Tibial nerve (tissue), 4 donors: ENCODE measurements around the gene PLEKHA7. TPM values are rescaled to one million over a fixed set of nuclear protein-coding genes. Genes with fewer than 3 reads are reported as not detected.
A peak's percentile ranks its signal among the peaks of the same experiment; 100 is the strongest.
"Not testable (repeated sequence)": the region's sequence is repeated elsewhere in the genome, so short reads cannot be mapped to it uniquely, and the experiment has no call there.

Source experiments
- DNase-seq, 2 donors: peaks; one replicate each; pipeline ENCODE4 v3.0.0-alpha.2; 2019; ENCODE audit warnings: low spot score in 2 of 2
- H3K27ac ChIP-seq, 4 donors: fragments of 200-600 bp; sonication (generic) in 3 of 4; one replicate each; pipeline ENCODE4 v1.5.1; 2017 to 2019; ENCODE audit warnings: mild to moderate bottlenecking in 1 of 4
- H3K27me3 ChIP-seq, 2 donors: fragments of 200-600 bp; sonication (generic) in 1 of 2; one replicate each; pipeline versions ENCODE4 v1.5.1 to v1.6.0; 2017 to 2019
- H3K36me3 ChIP-seq, 3 donors: fragments of 200-600 bp; sonication (generic); one replicate each; pipeline ENCODE4 v1.5.1; 2018 to 2019
- H3K4me1 ChIP-seq, 4 donors: fragments of 200-600 bp; sonication (generic) in 3 of 4; one replicate each; pipeline ENCODE4 v1.5.1; 2017 to 2019
- H3K4me3 ChIP-seq, 4 donors: fragments of 200-600 bp; sonication (generic) in 3 of 4; one replicate each; pipeline ENCODE4 v1.5.1; 2017 to 2019; ENCODE audit warnings: mild to moderate bottlenecking in 1 of 4, moderate library complexity in 1 of 4
- H3K9me3 ChIP-seq, 4 donors: fragments of 200-600 bp; sonication (generic) in 3 of 4; one replicate each; pipeline ENCODE4 v1.5.1; 2017 to 2019
- EP300 ChIP-seq, 2 donors: sonication (generic); formaldehyde crosslinking; IDR thresholded peaks; one replicate each; pipeline ENCODE4 v1.6.1; 2017; ENCODE audit warnings: antibody characterized with exemption in 2 of 2, mild to moderate bottlenecking in 1 of 2
- POLR2A ChIP-seq, 2 donors: fragments of 450-650 bp; IDR thresholded peaks; one replicate each; pipeline ENCODE4 v1.6.1; 2017; ENCODE audit warnings: antibody characterized with exemption in 2 of 2, mild to moderate bottlenecking in 2 of 2, moderate library complexity in 2 of 2
- WGBS, 2 donors: methylation state at CpG; one replicate each; pipeline ENCODE4 v1.1.5; 2018; 5-methylcytosine and 5-hydroxymethylcytosine counted together
- total RNA-seq, 4 donors: library from RNA; depleted of rRNA; stranded (reverse); fragments of >200 nt; gene quantifications; one replicate each; pipeline ENCODE4 v1.1.0, GENCODE V29; 2016
- TF ChIP-seq, protein P1 (sequence below), 5 experiments: fragments of 200-600 bp in 3 of 5; fragments of 450-650 bp in 2 of 5; sonication (generic) in 3 of 5; IDR thresholded peaks; one replicate each; pipeline ENCODE4 v1.5.1; 2016 to 2019; ENCODE audit warnings: antibody characterized with exemption in 5 of 5, mild to moderate bottlenecking in 3 of 5, moderate library complexity in 2 of 5

The PLEKHA7 gene
- total RNA-seq, 4 donors from 2014 or later, result 41.6 to 56.7 (median 50.1) TPM

DNA sequence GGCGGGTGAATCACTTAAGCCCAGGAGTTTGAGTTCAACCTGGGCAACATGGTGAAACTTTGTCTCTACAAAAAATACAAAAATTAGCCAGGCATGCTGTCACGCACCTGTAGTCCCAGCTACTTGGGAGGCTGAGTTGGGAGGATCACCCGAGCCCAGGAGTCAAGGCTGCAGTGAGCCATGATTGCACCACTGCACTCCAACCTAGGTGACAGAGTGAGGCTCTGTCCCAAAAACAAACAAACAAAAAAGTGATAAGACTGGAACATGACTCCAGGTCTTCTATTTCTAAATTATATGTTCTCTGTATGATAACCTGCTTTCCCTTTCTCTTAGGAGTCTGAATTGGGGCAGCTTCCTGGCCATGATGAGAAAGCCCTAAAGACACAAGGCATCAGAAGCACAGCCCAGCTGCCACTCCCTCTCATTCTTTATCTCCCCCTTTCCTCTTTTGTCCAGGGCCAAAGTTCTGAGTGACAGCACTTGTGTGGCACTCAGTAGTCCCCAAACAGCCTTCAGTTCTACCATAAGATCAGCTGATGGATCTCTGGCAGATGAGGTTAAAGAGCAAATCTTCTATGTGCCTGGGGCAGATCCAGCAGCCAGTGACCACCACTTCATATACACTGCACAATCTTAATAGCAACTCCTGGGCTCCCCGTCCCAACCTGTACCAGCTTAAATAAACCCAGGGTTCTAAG lies 139.8 kb downstream of the PLEKHA7 start:
- Histone ChIP-seq H3K4me1 (peaks cover 0 to 23% (median 0%) of the 10 kb centered on the region in 4 donors), H3K27ac (no peak overlapping the region)

DNA sequence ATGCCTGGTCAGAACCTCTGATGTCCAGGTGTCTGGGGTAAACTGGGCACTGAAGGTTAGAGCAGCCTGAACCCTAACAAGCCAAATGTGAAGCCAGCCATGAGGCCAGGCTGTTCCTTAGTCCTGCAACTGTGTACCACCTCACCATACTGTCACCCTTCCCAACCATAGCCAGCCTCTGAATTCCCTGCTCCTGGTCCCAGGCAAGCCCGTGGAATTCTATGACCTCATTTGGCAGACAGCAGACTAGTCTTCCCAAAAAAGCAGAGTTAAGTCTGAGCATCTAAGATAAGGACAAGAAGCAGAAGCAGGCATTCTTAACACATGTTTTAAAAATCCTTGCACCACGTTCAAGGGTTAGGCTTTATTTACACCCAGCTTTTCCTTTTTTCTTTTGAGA lies 140.9 kb downstream of the PLEKHA7 start:
- Histone ChIP-seq H3K36me3 (peaks cover 0 to 21% (median 0%) of the 10 kb centered on the region in 3 donors), H3K4me1 (peaks cover 0 to 23% (median 0%) of the 10 kb centered on the region in 4 donors), H3K9me3 (no peaks in the 10 kb centered on the region), H3K27ac (peak overlapping the region in 2 of 4 donors; percentile 15 to 23), H3K4me3 (no peak overlapping the region), H3K27me3 (no peaks in the 10 kb centered on the region)
- WGBS, 2 donors, result 31 to 39% methylated on average over 2 of the region's 2 CpGs
- no peak for DNase-seq
- no peak for TF ChIP-seq EP300 (IDR thresholded peaks at IDR 0.05)
- TF ChIP-seq POLR2A (IDR thresholded peaks at IDR 0.05), result no peak
- TF ChIP-seq, protein P1, sequence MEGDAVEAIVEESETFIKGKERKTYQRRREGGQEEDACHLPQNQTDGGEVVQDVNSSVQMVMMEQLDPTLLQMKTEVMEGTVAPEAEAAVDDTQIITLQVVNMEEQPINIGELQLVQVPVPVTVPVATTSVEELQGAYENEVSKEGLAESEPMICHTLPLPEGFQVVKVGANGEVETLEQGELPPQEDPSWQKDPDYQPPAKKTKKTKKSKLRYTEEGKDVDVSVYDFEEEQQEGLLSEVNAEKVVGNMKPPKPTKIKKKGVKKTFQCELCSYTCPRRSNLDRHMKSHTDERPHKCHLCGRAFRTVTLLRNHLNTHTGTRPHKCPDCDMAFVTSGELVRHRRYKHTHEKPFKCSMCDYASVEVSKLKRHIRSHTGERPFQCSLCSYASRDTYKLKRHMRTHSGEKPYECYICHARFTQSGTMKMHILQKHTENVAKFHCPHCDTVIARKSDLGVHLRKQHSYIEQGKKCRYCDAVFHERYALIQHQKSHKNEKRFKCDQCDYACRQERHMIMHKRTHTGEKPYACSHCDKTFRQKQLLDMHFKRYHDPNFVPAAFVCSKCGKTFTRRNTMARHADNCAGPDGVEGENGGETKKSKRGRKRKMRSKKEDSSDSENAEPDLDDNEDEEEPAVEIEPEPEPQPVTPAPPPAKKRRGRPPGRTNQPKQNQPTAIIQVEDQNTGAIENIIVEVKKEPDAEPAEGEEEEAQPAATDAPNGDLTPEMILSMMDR (IDR thresholded peaks at IDR 0.05), result no peak

More for the DNA sequence above, 139.8 kb downstream of the PLEKHA7 start:
- no peak for TF ChIP-seq POLR2A (IDR thresholded peaks at IDR 0.05)
- TF ChIP-seq EP300 (IDR thresholded peaks at IDR 0.05), result no peak
- TF ChIP-seq, protein P1 (IDR thresholded peaks at IDR 0.05), result no peak
- Histone ChIP-seq H3K27me3 (no peaks in the 10 kb centered on the region), H3K4me3 (no peak overlapping the region), H3K9me3 (no peaks in the 10 kb centered on the region), H3K36me3 (peaks cover 0 to 13% (median 0%) of the 10 kb centered on the region in 3 donors)
- DNase-seq, result no peak
- 95 to 96% methylated on average over 4 of the region's 4 CpGs for WGBS, 2 donors

DNA sequence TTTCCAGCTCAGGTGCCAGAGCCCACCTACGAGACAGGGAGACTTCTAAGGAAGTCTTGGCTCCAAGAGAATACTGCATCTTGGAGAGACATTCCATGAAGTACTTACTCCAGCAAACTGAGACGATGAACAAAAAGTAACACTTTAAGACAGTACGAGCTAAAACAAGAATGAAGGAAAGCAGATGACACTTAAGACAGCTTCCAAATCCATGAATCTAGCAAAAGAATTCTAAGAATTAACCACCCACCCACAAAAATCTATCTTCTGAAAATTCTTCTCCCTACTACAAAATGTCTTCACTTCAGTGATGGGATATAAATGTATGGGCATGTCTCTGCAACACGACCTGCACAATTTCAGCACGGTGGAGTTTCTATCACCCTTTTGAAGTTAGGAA lies 142.8 kb downstream of the PLEKHA7 start:
- H3K9me3 ChIP-seq, result no peaks in the 10 kb centered on the region
- WGBS, 2 donors, result 45% methylated on average over 5 of the region's 5 CpGs
- peaks cover 0 to 24% (median 0%) of the 10 kb centered on the region in 3 donors for H3K36me3 ChIP-seq
- TF ChIP-seq, protein P1 (IDR thresholded peaks at IDR 0.05), result no peak
- no peak for TF ChIP-seq POLR2A (IDR thresholded peaks at IDR 0.05)
- TF ChIP-seq EP300 (IDR thresholded peaks at IDR 0.05), result no peak
- H3K4me1 ChIP-seq, result peaks cover 0 to 13% (median 0%) of the 10 kb centered on the region in 4 donors
- no peaks in the 10 kb centered on the region for H3K27me3 ChIP-seq
- H3K27ac ChIP-seq, result peak overlapping the region in 2 of 4 donors; percentile 29 to 54
- no peak for DNase-seq
- no peak overlapping the region for H3K4me3 ChIP-seq

DNA sequence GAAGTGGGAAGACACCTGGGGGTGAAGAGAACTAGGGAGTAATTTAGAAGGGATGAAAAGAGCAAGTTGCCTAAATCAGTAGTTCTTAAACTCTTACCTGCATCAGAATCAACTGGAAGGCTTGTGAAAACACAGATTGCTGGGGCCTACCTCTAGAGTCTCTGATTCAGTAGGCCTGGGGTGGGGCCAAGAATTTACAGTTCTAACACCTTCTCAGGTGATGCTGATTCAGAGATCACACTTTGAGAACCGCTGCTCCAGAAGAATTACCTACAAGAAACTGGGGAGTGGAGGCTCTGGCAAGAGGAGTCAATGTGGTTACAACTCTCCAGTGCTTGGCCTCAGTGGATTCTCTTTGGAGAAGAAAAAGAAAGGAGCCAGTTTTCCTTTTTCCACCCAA lies 147.1 kb downstream of the PLEKHA7 start:
- no peak for DNase-seq
- H3K27ac ChIP-seq, result no peak overlapping the region
- 68 to 74% methylated on average over 1 of the region's 1 CpG for WGBS, 2 donors
- no peaks in the 10 kb centered on the region for H3K27me3 ChIP-seq
- no peak overlapping the region for H3K4me3 ChIP-seq
- peaks cover 0 to 22% (median 3%) of the 10 kb centered on the region in 4 donors for H3K4me1 ChIP-seq
- TF ChIP-seq EP300 (IDR thresholded peaks at IDR 0.05), result no peak
- TF ChIP-seq, protein P1 (IDR thresholded peaks at IDR 0.05), result no peak
- no peak for TF ChIP-seq POLR2A (IDR thresholded peaks at IDR 0.05)
- peaks cover 0 to 24% (median 0%) of the 10 kb centered on the region in 3 donors for H3K36me3 ChIP-seq
- H3K9me3 ChIP-seq, result no peaks in the 10 kb centered on the region

DNA sequence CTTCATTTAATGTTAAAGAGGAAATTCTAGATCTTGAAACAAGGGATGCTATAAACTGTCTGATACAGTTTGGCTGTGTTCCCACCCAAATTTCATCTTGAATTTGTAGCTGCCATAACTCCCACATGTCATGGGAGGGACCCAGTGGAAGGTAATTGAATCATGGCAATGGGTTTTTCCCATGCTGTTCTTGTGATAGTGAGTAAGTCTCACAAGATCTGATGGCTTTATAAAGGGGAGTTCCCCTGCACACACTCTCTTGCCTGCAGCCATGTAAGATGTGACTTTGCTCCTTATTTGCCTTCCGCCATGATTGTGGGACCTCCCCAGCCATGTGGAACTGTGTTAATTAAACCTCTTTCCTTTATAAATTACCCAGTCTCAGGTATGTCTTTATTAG lies 149.8 kb downstream of the PLEKHA7 start:
- not testable (repeated sequence) for H3K9me3 ChIP-seq, H3K27ac ChIP-seq, H3K4me3 ChIP-seq, DNase-seq, H3K27me3 ChIP-seq
- WGBS, 2 donors, result 100% methylated on average over 1 of the region's 1 CpG
- H3K36me3 ChIP-seq, result peaks cover 0 to 12% (median 0%) of the 10 kb centered on the region in 3 donors
- peaks cover 0 to 34% (median 3%) of the 10 kb centered on the region in 4 donors for H3K4me1 ChIP-seq
